ENCODE data around the gene CDC42BPB.

DNA sequence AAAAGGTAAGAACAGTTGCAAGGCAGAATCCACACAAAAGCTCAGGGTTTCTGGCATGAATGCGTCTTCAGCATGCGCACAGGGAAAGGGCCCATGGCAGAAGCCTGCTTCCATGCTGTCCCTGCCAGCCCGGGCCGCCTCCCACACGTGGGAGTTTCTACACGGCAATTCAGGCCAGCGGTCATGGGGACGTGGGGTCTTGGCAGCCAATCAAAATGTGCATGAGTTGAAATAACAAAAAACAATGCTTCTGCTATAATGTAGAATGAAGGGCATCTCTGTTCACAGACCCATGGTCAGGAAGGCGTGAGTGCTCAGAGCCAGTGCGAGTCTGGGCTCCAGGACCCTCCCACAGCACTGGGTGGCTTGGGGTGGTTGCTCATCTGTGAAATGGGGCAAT is 106.3 kb downstream of the CDC42BPB start:
- TF ChIP-seq ELF4 (IDR thresholded peaks at IDR 0.05) (no peak), FOXK2 (IDR thresholded peaks at IDR 0.05) (no peak), FOXA1 (IDR thresholded peaks at IDR 0.05) (no peak), SP1 (IDR thresholded peaks at IDR 0.05) (no peak), ZNF384 (IDR thresholded peaks at IDR 0.05) (no peak), TARDBP (IDR thresholded peaks at IDR 0.05) (no peak), ARNT (IDR thresholded peaks at IDR 0.05) (no peak), L3MBTL2 (conservative IDR thresholded peaks at IDR 0.05) (no peak)
